Esophagus squamous epithelium (tissue), 4 donors: ENCODE results near the gene C2orf69.

ENCODE experiments used
- POLR2A ChIP-seq, 4 donors: fragments of 450-650 bp; IDR thresholded peaks; one replicate each; pipeline ENCODE4 v1.6.1; 2017; ENCODE audit warnings: antibody characterized with exemption in 4 of 4, mild to moderate bottlenecking in 4 of 4, moderate library complexity in 3 of 4
- TF ChIP-seq, protein P1 (sequence below), 6 experiments: fragments of 450-650 bp in 4 of 6; fragments of 200-600 bp in 2 of 6; sonication (generic) in 2 of 6; IDR thresholded peaks; one replicate each; pipeline ENCODE4 v1.5.1; 2016 to 2019; ENCODE audit warnings: antibody characterized with exemption in 6 of 6, mild to moderate bottlenecking in 4 of 6, moderate library complexity in 4 of 6

DNA sequence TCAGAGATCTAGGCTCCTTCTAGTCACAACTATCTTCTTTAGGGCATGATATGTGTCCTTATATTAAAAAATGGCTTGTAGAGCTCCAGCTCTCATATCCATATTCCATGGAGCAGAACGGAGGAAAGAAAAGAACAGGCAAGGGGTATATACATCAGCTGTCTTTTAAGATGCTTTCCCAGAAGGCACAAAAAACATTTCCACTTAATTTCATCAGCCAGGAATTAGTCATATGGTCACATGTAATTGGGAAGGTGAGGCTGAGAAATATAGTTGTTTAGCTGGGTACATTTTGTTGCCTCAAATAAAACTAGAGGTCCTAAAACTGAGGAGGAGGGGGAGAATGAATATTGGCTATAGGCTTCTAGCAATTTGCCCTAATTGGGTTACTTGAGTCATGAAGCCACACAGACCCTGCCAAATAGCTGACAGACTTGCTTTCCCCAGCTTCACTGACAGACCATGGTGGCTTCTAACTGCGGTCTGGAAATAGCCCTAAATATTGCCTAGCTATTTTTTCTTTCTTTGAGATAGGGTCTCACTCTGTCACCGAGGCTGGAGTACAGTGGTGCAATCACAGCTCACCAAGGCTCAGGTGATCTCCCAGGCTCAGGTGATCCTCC lies 64.3 kb downstream of the C2orf69 start:
- TF ChIP-seq, protein P1, sequence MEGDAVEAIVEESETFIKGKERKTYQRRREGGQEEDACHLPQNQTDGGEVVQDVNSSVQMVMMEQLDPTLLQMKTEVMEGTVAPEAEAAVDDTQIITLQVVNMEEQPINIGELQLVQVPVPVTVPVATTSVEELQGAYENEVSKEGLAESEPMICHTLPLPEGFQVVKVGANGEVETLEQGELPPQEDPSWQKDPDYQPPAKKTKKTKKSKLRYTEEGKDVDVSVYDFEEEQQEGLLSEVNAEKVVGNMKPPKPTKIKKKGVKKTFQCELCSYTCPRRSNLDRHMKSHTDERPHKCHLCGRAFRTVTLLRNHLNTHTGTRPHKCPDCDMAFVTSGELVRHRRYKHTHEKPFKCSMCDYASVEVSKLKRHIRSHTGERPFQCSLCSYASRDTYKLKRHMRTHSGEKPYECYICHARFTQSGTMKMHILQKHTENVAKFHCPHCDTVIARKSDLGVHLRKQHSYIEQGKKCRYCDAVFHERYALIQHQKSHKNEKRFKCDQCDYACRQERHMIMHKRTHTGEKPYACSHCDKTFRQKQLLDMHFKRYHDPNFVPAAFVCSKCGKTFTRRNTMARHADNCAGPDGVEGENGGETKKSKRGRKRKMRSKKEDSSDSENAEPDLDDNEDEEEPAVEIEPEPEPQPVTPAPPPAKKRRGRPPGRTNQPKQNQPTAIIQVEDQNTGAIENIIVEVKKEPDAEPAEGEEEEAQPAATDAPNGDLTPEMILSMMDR (IDR thresholded peaks at IDR 0.05) = no peak
- TF ChIP-seq POLR2A (IDR thresholded peaks at IDR 0.05) = no peak
